ENCODE results near the gene FIP1L1. TPM values are rescaled to one million over a fixed set of nuclear protein-coding genes. Genes with fewer than 3 reads are reported as not detected.

The FIP1L1 gene
- total RNA-seq, 1 experiment from 2014 or later: 56.3 TPM

DNA sequence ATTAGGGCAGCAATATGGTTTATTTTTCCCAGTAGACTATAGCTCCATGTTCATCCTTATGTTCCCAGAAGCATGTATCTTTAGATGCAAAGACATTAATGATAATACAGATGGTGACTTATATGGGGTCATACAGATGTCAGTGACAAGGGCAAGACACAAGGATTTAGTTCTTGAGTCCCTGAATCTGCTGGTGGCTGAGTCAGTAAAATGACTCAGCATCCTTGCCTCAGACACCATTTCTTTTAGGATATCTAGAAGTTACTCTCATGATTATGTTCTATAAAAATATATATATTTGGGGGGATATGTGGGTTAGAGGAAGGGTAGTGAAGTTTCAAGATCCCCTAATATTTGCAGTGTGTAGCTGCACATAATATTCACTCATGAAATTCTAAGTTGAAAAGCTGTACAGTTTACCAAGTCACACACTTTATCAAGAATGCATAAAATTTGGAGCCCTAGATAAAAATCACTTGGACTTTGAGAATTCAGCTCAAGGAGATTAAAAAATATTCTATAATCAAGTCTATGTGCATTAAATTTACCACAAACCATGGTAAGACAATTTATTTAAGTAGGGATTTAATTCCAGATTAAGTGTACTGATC lies 111.9 kb downstream of the FIP1L1 start:
- Histone ChIP-seq H3K27ac (no peak overlapping the region), H3K9me3 (replicated peaks) (no peaks in the 10 kb centered on the region), H3K36me3 (no peaks in the 10 kb centered on the region), H3K27me3 (replicated peaks) (no peaks in the 10 kb centered on the region), H3K4me3 (no peak overlapping the region), H3K4me1 (replicated peaks) (peaks cover 4% of the 10 kb centered on the region; the same call in 1 of the 2 replicates)
- DNase-seq (ENCODE audit: low read depth in 1 of 2, low spot score in 2 of 2): no peak

DNA sequence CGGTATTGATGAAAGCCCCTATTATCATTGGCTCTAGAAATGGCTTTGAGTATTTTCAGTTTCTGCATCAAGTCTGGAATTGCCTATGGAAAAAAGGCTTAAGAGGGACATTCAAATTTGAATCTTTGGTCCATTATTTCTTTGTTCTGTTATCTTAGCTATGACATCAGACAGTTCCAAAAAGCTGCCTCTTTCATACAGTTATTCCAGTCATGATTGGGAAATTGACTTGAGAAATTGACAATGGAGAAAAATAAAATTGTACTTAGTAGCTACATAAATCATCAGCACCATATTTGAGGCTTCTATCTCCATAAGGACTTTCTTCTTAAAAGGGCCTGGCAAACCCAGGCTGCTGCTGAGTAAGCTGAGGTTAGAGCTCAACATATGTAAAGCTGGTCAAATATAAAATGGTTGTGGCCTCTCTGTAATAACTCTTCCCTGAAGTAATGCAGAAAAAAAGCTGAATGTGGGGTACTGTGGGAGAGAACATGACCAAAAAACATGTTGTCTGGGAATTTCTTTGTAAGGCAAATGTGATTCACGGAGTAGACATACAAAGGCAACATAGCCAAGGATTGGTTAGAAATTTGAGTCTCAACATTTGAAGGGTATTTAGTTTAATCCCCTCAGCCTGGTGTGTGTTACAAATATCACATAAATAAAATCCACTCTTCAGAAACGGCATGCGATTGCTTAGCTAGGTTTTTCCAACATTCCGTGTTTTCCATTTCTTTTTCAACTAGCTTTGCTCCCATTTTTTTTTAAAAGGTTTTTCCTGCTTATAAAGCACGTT lies 112.9 kb downstream of the FIP1L1 start:
- H3K27me3 ChIP-seq (replicated peaks): no peaks in the 10 kb centered on the region
- no peak for DNase-seq (ENCODE audit: low read depth in 1 of 2, low spot score in 2 of 2)

DNA sequence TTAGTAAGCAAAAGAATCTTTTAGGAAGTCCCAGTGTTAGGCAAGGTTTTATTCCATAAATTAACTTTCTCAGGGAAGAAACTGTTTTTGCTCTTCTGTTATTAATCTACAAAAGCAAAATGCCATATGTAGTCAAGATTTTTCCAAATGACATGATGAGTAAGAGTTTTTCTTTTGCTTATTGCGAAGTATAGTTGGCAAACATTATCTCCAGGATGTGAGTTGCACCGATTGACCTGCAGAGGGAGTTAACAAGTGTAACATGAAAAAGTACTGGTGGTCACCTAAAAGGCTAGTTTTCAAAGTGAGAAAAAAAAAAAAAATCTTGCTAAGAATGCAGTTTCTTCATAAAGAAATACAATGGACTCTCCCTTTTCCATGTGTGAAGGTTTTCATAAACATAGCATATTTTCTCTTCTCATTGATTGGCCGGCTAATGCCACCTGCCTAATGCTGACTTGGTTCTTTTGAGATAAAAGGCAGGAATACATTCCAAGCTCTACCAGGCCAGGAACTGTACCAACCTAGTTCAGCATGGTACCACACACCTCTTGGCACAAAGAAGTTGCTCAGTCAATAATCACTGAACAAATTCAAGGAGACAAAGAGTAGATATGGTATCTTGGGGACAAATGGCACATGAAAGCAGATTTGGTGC lies 113.7 kb downstream of the FIP1L1 start:
- no peaks in the 10 kb centered on the region for H3K27me3 ChIP-seq (replicated peaks)
- peak in 1 of 2 experiments; percentile 48 for DNase-seq (ENCODE audit: low read depth in 1 of 2, low spot score in 2 of 2)
- no peak overlapping the region for H3K27ac ChIP-seq
- H3K4me1 ChIP-seq (replicated peaks): peaks cover 4% of the 10 kb centered on the region; the same call in 1 of the 2 replicates
- H3K36me3 ChIP-seq: no peaks in the 10 kb centered on the region
- H3K9me3 ChIP-seq (replicated peaks): no peaks in the 10 kb centered on the region
- H3K4me3 ChIP-seq: no peak overlapping the region

More for the DNA sequence above, 112.9 kb downstream of the FIP1L1 start:
- H3K4me1 ChIP-seq (replicated peaks): peaks cover 4% of the 10 kb centered on the region; the same call in 1 of the 2 replicates
- no peaks in the 10 kb centered on the region for H3K36me3 ChIP-seq
- no peaks in the 10 kb centered on the region for H3K9me3 ChIP-seq (replicated peaks)
- H3K4me3 ChIP-seq: no peak overlapping the region
- H3K27ac ChIP-seq: no peak overlapping the region

DNA sequence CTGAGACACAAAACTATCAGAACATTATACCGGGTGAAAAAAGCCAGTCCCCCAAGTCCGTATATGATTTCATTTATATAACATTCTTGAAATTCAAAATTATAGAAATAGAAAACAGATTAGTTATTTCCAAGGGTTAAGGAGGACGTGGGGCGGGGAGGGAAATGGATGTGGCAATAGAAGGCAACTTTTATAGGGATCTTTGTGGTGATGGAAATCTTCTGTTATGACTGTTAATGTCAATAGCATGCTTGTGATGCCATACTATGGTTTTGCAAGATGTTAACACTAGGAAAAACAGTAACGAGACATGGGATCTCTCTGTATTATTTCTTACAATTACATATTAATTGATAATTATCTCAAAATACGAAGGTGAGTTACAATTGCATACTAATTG lies 117.4 kb downstream of the FIP1L1 start:
- no peak overlapping the region for H3K27ac ChIP-seq
- H3K4me1 ChIP-seq (replicated peaks): no peaks in the 10 kb centered on the region
- no peak for DNase-seq (ENCODE audit: low read depth in 1 of 2, low spot score in 2 of 2)
- no peaks in the 10 kb centered on the region for H3K9me3 ChIP-seq (replicated peaks)
- no peaks in the 10 kb centered on the region for H3K27me3 ChIP-seq (replicated peaks)
- H3K4me3 ChIP-seq: no peak overlapping the region
- no peaks in the 10 kb centered on the region for H3K36me3 ChIP-seq

DNA sequence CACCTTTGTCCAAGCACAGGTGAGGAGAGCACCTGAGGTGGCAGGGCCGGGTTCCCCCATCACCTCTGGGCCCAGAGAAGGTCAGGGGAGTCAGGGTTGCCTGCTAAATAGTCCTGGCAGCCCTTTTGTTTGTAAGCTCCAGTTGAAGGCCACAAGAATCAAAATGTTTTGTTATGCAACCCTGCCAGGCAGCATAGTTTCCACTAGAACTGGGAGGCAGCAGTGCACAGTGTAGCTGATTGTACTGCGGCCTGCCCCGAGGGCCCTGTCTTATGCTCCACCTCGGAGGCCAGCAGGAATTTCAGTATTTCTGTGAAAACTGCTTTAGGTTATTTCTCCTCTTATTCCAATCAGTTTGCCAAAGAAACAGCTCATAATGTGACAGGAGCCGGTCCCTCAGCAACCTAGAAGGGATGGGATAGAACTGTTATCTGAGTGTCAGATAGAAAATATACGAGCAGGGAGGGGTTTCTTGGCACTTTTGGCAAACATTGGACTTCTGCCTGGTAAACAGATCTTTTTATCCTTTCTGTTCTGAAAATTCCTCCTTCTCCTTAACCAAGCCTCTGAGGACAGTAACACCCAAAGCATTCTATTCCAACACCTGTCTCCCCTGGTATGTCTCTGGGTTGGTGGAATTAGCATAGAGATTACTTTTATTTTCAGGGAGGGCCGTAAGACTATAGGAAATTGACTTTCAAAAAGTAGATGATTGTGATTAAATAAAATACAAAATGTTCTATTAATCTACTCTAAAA lies 120.2 kb downstream of the FIP1L1 start:
- H3K27me3 ChIP-seq (replicated peaks): no peaks in the 10 kb centered on the region
- H3K4me3 ChIP-seq: no peak overlapping the region
- H3K9me3 ChIP-seq (replicated peaks): no peaks in the 10 kb centered on the region
- no peak for DNase-seq (ENCODE audit: low read depth in 1 of 2, low spot score in 2 of 2)
- no peaks in the 10 kb centered on the region for H3K36me3 ChIP-seq
- no peak overlapping the region for H3K27ac ChIP-seq
- H3K4me1 ChIP-seq (replicated peaks): no peaks in the 10 kb centered on the region

DNA sequence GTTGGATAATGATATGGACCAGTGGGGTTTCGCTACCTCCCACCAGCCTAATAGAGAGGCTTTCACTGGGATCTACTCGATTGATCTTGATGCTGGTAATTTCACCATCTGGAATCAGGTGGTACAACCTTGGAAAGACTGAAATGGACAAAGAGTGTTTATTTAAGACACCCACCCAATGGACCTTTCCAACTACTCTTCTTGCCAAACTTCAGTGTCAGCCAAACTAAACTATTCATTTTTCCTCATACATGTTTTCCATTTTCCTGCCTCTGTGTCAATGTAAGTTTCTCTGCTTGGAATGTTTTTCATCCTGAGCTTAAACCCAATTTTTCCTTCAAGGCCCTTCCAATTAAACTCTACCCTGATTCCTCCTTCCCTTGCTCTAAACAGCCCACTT lies 121.3 kb downstream of the FIP1L1 start:
- H3K27ac ChIP-seq: no peak overlapping the region
- DNase-seq (ENCODE audit: low read depth in 1 of 2, low spot score in 2 of 2): no peak
- no peaks in the 10 kb centered on the region for H3K9me3 ChIP-seq (replicated peaks)
- H3K27me3 ChIP-seq (replicated peaks): no peaks in the 10 kb centered on the region
- H3K36me3 ChIP-seq: no peaks in the 10 kb centered on the region
- no peaks in the 10 kb centered on the region for H3K4me1 ChIP-seq (replicated peaks)
- no peak overlapping the region for H3K4me3 ChIP-seq

DNA sequence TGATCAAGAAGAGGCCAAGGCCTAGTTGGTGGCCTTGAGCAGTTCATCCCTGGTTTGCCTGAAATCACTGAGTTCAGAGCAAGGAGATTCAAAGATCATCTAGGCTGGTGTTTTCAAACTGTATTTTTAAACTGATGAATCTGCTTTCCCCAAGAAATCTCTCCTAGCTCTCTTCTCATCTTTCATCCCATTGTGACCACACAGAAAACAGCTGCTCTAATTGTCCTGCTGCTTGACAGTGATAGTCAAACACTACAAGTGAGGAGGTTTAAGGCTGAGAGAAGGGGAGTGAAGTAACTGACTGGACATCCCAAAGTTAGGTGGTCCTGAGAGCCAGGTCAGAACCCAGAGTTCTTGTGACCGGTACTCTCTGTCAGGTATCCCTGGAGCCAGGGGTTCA lies 122.3 kb downstream of the FIP1L1 start:
- Histone ChIP-seq H3K4me1 (replicated peaks) (no peaks in the 10 kb centered on the region), H3K36me3 (no peaks in the 10 kb centered on the region), H3K27ac (no peak overlapping the region), H3K27me3 (replicated peaks) (no peaks in the 10 kb centered on the region), H3K4me3 (no peak overlapping the region), H3K9me3 (replicated peaks) (no peaks in the 10 kb centered on the region)
- DNase-seq (ENCODE audit: low read depth in 1 of 2, low spot score in 2 of 2): no peak

DNA sequence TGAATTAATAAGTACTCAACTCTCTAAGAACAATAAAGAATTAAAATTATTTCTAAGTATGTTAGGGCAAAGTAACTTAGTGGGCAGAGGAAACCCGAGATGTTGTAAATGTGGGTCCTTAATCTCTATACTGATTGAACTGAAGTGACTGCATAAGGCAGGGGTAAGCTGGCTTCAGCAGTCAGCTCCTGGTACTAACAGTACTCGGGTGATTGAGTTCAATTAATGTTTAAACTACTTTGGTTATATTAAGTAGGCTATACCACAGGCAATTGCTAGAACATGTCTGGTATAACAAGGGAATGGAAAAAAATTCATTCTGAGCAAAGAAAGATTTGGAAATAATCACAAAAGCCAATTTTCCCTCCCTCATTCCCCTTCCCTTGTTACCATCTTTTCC lies 123.1 kb downstream of the FIP1L1 start:
- H3K36me3 ChIP-seq: no peaks in the 10 kb centered on the region
- no peaks in the 10 kb centered on the region for H3K27me3 ChIP-seq (replicated peaks)
- DNase-seq (ENCODE audit: low read depth in 1 of 2, low spot score in 2 of 2): no peak
- H3K9me3 ChIP-seq (replicated peaks): no peaks in the 10 kb centered on the region
- no peak overlapping the region for H3K27ac ChIP-seq
- H3K4me3 ChIP-seq: no peak overlapping the region
- no peaks in the 10 kb centered on the region for H3K4me1 ChIP-seq (replicated peaks)

DNA sequence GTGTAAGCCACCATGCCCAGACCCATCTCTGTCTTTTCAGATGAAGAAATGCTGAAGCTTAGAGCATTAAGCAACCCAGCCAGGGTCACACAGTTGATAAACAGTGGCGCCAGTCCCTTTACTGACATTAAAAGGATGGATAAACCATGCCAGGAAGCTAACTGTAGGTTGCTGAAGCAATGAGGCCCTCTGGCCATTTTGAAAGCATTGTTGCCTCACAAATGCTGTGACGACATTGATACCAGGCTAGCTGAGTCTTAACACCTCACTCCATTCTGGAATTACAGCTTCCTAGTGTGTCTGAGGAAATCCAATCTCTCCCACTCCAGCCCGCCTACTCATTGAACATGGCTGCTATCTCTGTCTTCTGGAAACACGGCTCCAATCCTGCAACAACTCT lies 124.1 kb downstream of the FIP1L1 start:
- Histone ChIP-seq H3K4me3 (no peak overlapping the region), H3K27me3 (replicated peaks) (no peaks in the 10 kb centered on the region), H3K4me1 (replicated peaks) (no peaks in the 10 kb centered on the region), H3K36me3 (no peaks in the 10 kb centered on the region), H3K27ac (no peak overlapping the region), H3K9me3 (replicated peaks) (no peaks in the 10 kb centered on the region)
- no peak for DNase-seq (ENCODE audit: low read depth in 1 of 2, low spot score in 2 of 2)

DNA sequence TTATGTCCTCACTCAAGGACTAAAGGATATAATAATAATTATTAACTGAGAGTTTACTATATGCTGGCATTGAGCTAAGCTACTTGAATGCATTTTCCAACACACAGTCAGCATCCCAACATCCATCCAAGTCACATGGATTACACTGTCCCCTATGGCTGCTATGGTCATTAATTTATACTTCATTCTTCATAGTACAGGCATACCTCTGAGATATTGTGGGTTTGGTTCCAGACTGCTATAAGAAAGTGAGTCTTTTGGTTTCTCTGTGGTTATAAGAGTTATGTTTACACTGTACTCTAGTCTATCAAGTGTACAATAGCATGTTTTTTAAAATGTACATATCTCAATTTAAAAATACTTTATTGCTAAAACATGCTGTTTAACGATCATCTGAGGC lies 124.7 kb downstream of the FIP1L1 start:
- Histone ChIP-seq H3K36me3 (no peaks in the 10 kb centered on the region), H3K4me1 (replicated peaks) (peaks cover under 1% of the 10 kb centered on the region; the same call in 1 of the 2 replicates), H3K27ac (no peak overlapping the region), H3K4me3 (no peak overlapping the region), H3K27me3 (replicated peaks) (no peaks in the 10 kb centered on the region), H3K9me3 (replicated peaks) (no peaks in the 10 kb centered on the region)
- DNase-seq (ENCODE audit: low read depth in 1 of 2, low spot score in 2 of 2): no peak

DNA sequence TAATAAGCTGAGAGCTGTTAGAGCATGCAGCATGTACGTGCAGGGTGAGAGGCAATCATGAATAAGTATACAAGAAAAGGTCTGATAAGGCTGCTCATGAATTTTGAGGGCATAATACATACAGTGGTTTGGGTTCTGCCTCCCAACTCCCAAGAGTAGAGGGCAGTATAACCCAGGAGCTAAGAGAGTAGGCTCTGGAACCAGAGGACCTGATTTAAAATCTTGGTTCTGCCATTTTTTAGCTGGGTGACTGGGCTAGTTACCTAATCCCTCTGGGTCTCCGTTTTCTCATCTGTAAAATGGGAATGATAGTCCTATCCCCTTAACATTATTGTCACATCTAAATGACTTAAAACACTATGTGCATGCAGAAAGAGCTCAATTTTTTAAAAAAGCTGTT lies 128.5 kb downstream of the FIP1L1 start:
- H3K9me3 ChIP-seq (replicated peaks): no peaks in the 10 kb centered on the region
- no peak for DNase-seq (ENCODE audit: low read depth in 1 of 2, low spot score in 2 of 2)

DNA sequence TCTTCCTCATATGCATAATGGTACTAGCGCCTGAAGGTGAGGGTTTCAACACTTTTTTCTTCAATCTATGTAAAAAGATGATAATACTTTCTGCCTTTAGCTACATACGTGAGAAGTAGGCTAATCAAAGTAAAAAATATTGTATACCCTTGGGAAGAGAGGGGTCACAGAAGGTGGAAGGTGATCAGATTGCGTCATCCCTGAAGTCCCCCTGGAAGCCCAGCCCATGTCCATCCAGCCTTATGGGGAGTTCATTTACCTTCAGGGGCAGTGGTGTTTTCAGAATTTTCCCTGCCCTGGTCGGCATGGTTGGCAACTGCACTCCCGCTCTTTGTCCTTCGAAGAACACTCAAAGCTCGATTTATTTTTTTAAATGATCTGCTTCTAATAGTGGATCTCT lies 129.6 kb downstream of the FIP1L1 start:
- no peak for DNase-seq (ENCODE audit: low read depth in 1 of 2, low spot score in 2 of 2)
- Histone ChIP-seq H3K4me3 (no peak overlapping the region), H3K27me3 (replicated peaks) (no peaks in the 10 kb centered on the region)

More for the DNA sequence above, 128.5 kb downstream of the FIP1L1 start:
- no peak overlapping the region for H3K4me3 ChIP-seq
- no peak overlapping the region for H3K27ac ChIP-seq
- peaks cover 17% of the 10 kb centered on the region for H3K4me1 ChIP-seq (replicated peaks)
- no peaks in the 10 kb centered on the region for H3K36me3 ChIP-seq
- no peaks in the 10 kb centered on the region for H3K27me3 ChIP-seq (replicated peaks)

DNA sequence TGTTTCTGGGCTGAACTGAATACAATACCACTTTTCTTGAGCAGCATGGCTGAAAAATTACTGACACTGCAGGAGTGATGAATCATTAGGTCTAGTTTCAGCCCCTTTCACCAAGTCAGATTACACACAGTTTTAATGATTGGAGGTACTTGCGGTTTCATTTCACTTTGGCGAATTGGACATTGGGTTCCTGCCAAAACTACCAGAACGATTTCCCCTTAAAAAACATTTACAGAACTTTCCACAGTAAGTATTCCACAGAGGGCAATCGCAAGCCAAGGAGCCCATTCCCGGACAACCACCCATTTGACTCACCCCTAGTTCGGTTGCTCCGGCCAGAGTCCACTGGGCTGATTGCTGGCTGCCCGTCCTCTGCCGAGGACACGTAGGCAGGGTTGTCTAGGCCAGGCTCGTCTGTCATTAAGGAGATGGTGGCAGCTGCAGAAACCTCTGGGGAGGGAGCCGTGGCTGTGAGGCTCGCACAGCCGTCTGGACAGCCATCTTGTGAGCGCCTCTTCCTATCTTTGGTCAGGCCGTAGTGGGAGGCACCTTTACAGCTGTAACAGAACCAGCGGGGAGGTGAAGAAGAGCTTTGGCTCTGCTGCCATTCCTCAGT lies 130.3 kb downstream of the FIP1L1 start:
- H3K27ac ChIP-seq: peak overlapping the region; percentile 20

More for the DNA sequence above, 129.6 kb downstream of the FIP1L1 start:
- Histone ChIP-seq H3K9me3 (replicated peaks) (no peaks in the 10 kb centered on the region), H3K36me3 (no peaks in the 10 kb centered on the region), H3K4me1 (replicated peaks) (peaks cover 17% of the 10 kb centered on the region), H3K27ac (no peak overlapping the region)

More for the DNA sequence above, 130.3 kb downstream of the FIP1L1 start:
- H3K36me3 ChIP-seq: no peaks in the 10 kb centered on the region
- peak overlapping the region; percentile 19 for H3K4me3 ChIP-seq
- DNase-seq (ENCODE audit: low read depth in 1 of 2, low spot score in 2 of 2): peak; percentile 46 to 49
- H3K27me3 ChIP-seq (replicated peaks): no peaks in the 10 kb centered on the region
- no peaks in the 10 kb centered on the region for H3K9me3 ChIP-seq (replicated peaks)
- peaks cover 17% of the 10 kb centered on the region for H3K4me1 ChIP-seq (replicated peaks)
